Measurements from ENCODE around the gene DLGAP1.
"Not testable (repeated sequence)": the region's sequence is repeated elsewhere in the genome, so short reads cannot be mapped to it uniquely, and the experiment has no call there.

DLGAP1 gene

DNA sequence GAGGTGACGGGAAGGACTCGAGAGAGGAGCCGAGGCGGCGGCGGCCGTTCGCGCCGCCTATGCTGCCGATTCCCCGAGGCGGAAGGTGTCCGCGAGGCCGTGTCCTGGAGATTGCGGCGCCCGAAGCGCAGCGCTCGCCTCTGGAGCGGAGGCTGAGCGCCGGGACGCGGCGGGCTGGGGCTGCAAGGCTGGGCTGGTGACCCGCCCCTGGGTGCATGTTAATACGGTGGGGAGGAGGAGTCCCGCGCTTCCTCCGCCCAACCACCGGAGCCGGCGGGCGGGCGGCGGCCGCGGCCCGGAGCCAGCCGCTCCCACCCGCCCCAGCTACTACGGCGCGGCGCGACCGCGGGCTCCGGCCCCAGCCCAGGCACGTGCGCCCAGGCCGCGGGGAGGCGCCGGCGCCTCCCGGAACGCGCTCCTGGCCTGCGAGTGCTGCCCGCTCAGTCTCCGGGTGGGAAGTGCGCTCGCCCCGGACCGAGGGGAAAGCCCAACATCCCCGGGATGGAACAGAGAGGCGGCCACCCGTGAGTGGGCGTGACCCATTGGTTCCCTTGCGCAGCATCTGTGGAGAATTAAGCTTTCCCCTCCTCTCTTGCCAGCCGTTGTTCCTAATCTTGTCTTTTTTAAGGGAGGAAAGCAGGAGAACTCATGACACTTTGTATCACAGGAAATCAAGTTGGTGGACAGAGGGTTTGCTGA is at the start of gene DLGAP1:
Gene DLGAP1 (minus strand): TSS at position 195 of the 699 bp plus-strand sequence.
- H3K27ac ChIP-seq (ENCODE audit: extremely low read depth, low read depth, low read length), result no peak within 1 kb of the TSS
- TF ChIP-seq, protein P1, sequence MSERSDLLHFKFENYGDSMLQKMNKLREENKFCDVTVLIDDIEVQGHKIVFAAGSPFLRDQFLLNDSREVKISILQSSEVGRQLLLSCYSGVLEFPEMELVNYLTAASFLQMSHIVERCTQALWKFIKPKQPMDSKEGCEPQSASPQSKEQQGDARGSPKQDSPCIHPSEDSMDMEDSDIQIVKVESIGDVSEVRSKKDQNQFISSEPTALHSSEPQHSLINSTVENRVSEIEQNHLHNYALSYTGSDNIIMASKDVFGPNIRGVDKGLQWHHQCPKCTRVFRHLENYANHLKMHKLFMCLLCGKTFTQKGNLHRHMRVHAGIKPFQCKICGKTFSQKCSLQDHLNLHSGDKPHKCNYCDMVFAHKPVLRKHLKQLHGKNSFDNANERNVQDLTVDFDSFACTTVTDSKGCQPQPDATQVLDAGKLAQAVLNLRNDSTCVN (tag by site-specific recombination; optimal IDR thresholded peaks at IDR 0.05), result peak; percentile 65
- TF ChIP-seq ZNF561 (tag by site-specific recombination; IDR thresholded peaks at IDR 0.05; ENCODE audit: borderline replicate concordance) (peak; percentile 67), KLF9 (tag by site-specific recombination; IDR thresholded peaks at IDR 0.05; ENCODE audit: low read depth) (peak; percentile 27), GLIS1 (tag by site-specific recombination; IDR thresholded peaks at IDR 0.05) (peak; percentile 46), ZNF202 (tag by site-specific recombination; IDR thresholded peaks at IDR 0.05; ENCODE audit: borderline replicate concordance) (no peak)
- TF ChIP-seq, protein P2, sequence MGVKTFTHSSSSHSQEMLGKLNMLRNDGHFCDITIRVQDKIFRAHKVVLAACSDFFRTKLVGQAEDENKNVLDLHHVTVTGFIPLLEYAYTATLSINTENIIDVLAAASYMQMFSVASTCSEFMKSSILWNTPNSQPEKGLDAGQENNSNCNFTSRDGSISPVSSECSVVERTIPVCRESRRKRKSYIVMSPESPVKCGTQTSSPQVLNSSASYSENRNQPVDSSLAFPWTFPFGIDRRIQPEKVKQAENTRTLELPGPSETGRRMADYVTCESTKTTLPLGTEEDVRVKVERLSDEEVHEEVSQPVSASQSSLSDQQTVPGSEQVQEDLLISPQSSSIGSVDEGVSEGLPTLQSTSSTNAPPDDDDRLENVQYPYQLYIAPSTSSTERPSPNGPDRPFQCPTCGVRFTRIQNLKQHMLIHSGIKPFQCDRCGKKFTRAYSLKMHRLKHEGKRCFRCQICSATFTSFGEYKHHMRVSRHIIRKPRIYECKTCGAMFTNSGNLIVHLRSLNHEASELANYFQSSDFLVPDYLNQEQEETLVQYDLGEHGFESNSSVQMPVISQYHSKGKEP (tag by site-specific recombination; IDR thresholded peaks at IDR 0.05), result no peak
- TF ChIP-seq, protein P3, sequence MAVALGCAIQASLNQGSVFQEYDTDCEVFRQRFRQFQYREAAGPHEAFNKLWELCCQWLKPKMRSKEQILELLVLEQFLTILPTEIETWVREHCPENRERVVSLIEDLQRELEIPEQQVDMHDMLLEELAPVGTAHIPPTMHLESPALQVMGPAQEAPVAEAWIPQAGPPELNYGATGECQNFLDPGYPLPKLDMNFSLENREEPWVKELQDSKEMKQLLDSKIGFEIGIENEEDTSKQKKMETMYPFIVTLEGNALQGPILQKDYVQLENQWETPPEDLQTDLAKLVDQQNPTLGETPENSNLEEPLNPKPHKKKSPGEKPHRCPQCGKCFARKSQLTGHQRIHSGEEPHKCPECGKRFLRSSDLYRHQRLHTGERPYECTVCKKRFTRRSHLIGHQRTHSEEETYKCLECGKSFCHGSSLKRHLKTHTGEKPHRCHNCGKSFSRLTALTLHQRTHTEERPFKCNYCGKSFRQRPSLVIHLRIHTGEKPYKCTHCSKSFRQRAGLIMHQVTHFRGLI (tag by site-specific recombination; IDR thresholded peaks at IDR 0.05), result 0 out of 2 replicates have a peak, but pooled peaks have one; percentile 44
- H3K4me3 ChIP-seq (ENCODE audit: low read depth, low read length), result peak within 1 kb of the TSS; percentile 56
- H3K4me1 ChIP-seq (ENCODE audit: control insufficient read depth, insufficient read depth, low read length), result no peaks in the 10 kb centered on the region; the same call in 1 of the 2 replicates
- H3K9me3 ChIP-seq (ENCODE audit: control insufficient read depth, insufficient read depth, low read depth, low read length), result no peaks in the 10 kb centered on the region
- ChIA-PET CTCF (interaction anchor here (0.6 kb wide), 1 partner anchor 309 kb away, joined by 3 read pairs; no protein-coding TSS in a partner anchor), POLR2A (no interaction called here)
- no peaks in the 10 kb centered on the region for H3K36me3 ChIP-seq (ENCODE audit: control insufficient read depth in 2 of 2, insufficient read depth in 1 of 2, low read length in 2 of 2)

DNA sequence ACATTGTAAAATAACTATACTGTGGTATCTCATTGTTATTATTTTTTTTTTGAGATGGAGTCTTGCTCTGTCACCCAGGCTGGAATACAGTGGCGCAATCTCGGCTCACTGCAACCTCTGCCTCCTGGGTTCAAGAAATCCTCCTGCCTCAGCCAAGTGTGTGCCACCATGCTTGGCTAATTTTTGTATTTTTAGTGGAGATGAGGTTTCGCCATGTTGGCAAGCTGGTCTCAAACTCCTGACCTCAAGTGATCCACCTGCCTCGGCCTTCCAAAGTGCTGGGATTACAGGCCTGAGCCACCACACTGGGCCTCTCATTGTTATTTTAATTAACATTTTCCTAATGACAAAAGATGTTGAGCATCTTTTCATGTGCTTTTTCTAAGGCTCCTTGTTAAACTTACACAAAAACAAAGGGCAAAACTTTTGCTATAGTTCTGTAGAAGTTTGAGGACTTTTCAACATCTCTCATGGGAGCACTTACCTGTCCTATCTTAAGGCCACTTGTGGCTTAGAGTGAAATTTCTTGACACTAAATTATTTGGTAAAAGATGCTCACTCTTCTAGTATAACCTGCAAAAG is 39.7 kb upstream of the DLGAP1 start:
- H3K9me3 ChIP-seq (ENCODE audit: control insufficient read depth, insufficient read depth, low read depth, low read length); H3K4me1 ChIP-seq (ENCODE audit: control insufficient read depth, insufficient read depth, low read length); CTCF ChIA-PET; H3K4me3 ChIP-seq (ENCODE audit: low read depth, low read length); H3K27ac ChIP-seq (ENCODE audit: extremely low read depth, low read depth, low read length); H3K36me3 ChIP-seq (ENCODE audit: control insufficient read depth in 2 of 2, insufficient read depth in 1 of 2, low read length in 2 of 2); POLR2A ChIA-PET: not testable (repeated sequence)

DNA sequence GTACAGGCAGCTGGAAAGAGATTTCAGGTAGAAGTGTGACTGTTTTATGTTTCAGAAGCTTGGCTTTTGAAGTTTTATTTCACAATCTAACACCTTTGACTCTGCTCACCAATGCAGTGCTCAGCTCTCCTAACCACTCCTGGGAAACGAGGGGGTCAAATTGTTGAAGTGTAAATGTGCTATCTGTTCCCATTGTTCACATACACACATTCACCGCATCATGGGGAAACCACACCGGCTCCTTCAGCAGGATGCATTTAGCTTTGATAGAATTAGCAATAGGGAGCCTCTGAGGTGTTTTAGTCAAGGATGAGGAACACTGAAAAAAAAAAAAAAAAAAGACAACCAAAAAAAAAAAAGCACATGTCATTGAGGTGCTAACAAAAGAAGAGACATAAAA is 13.4 kb upstream of the DLGAP1 start:
- Histone ChIP-seq H3K4me3 (ENCODE audit: low read depth, low read length) (no peak overlapping the region), H3K4me1 (ENCODE audit: control insufficient read depth, insufficient read depth, low read length) (no peaks in the 10 kb centered on the region), H3K36me3 (ENCODE audit: control insufficient read depth in 2 of 2, insufficient read depth in 1 of 2, low read length in 2 of 2) (no peaks in the 10 kb centered on the region), H3K27ac (ENCODE audit: extremely low read depth, low read depth, low read length) (no peak overlapping the region), H3K9me3 (ENCODE audit: control insufficient read depth, insufficient read depth, low read depth, low read length) (no peaks in the 10 kb centered on the region)
- ChIA-PET POLR2A (no interaction called here), CTCF (interaction anchor here (0.7 kb wide), 1 partner anchor 93 kb away, joined by 3 read pairs; no protein-coding TSS in a partner anchor)
- TF ChIP-seq GLIS2 (tag by site-specific recombination; IDR thresholded peaks at IDR 0.05), result no peak
- TF ChIP-seq ZBTB20 (tag by site-specific recombination; IDR thresholded peaks at IDR 0.05), result no peak
- TF ChIP-seq, protein P4, sequence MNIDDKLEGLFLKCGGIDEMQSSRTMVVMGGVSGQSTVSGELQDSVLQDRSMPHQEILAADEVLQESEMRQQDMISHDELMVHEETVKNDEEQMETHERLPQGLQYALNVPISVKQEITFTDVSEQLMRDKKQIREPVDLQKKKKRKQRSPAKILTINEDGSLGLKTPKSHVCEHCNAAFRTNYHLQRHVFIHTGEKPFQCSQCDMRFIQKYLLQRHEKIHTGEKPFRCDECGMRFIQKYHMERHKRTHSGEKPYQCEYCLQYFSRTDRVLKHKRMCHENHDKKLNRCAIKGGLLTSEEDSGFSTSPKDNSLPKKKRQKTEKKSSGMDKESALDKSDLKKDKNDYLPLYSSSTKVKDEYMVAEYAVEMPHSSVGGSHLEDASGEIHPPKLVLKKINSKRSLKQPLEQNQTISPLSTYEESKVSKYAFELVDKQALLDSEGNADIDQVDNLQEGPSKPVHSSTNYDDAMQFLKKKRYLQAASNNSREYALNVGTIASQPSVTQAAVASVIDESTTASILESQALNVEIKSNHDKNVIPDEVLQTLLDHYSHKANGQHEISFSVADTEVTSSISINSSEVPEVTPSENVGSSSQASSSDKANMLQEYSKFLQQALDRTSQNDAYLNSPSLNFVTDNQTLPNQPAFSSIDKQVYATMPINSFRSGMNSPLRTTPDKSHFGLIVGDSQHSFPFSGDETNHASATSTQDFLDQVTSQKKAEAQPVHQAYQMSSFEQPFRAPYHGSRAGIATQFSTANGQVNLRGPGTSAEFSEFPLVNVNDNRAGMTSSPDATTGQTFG (tag by site-specific recombination; IDR thresholded peaks at IDR 0.05; ENCODE audit: borderline replicate concordance), result no peak
- TF ChIP-seq HOXD13 (CRISPR knock-in tag; IDR thresholded peaks at IDR 0.05; ENCODE audit: borderline replicate concordance), result no peak
- TF ChIP-seq ZNF266 (tag by site-specific recombination; IDR thresholded peaks at IDR 0.05; ENCODE audit: low read depth), result no peak
- TF ChIP-seq, protein P5, sequence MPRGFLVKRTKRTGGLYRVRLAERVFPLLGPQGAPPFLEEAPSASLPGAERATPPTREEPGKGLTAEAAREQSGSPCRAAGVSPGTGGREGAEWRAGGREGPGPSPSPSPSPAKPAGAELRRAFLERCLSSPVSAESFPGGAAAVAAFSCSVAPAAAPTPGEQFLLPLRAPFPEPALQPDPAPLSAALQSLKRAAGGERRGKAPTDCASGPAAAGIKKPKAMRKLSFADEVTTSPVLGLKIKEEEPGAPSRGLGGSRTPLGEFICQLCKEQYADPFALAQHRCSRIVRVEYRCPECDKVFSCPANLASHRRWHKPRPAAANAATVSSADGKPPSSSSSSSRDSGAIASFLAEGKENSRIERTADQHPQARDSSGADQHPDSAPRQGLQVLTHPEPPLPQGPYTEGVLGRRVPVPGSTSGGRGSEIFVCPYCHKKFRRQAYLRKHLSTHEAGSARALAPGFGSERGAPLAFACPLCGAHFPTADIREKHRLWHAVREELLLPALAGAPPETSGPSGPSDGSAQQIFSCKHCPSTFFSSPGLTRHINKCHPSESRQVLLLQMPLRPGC (tag by site-specific recombination; IDR thresholded peaks at IDR 0.05), result no peak
- TF ChIP-seq ZNF16 (tag by site-specific recombination; IDR thresholded peaks at IDR 0.05; ENCODE audit: low read depth), result no peak
- TF ChIP-seq, protein P6, sequence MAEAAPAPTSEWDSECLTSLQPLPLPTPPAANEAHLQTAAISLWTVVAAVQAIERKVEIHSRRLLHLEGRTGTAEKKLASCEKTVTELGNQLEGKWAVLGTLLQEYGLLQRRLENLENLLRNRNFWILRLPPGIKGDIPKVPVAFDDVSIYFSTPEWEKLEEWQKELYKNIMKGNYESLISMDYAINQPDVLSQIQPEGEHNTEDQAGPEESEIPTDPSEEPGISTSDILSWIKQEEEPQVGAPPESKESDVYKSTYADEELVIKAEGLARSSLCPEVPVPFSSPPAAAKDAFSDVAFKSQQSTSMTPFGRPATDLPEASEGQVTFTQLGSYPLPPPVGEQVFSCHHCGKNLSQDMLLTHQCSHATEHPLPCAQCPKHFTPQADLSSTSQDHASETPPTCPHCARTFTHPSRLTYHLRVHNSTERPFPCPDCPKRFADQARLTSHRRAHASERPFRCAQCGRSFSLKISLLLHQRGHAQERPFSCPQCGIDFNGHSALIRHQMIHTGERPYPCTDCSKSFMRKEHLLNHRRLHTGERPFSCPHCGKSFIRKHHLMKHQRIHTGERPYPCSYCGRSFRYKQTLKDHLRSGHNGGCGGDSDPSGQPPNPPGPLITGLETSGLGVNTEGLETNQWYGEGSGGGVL (tag by site-specific recombination; IDR thresholded peaks at IDR 0.05), result no peak
- TF ChIP-seq OVOL3 (tag by site-specific recombination; IDR thresholded peaks at IDR 0.05), result no peak
- TF ChIP-seq ZNF239 (tag by site-specific recombination; IDR thresholded peaks at IDR 0.05), result no peak
- TF ChIP-seq ZNF747 (tag by site-specific recombination; IDR thresholded peaks at IDR 0.05), result no peak
- TF ChIP-seq TRIM28 (IDR thresholded peaks at IDR 0.05; ENCODE audit: borderline replicate concordance, low read length), result no peak
